RWPE2 (cell line): ENCODE measurements around the gene COPE.
"Not testable (repeated sequence)": the region's sequence is repeated elsewhere in the genome, so short reads cannot be mapped to it uniquely, and the experiment has no call there.

ENCODE experiments used
- ATAC-seq: fragments of 200-7000 bp; cut with Tn5 transposase; 3 replicates; pipeline ENCODE4 v1.9.1; 2021; ENCODE audit warnings: low read depth
- DNase-seq: peaks from one replicate; pipeline ENCODE4 v3.0.0-alpha.2; 2020; ENCODE audit warnings: low spot score
- H3K27ac ChIP-seq: fragments of 450-650 bp; 2 replicates; pipeline ENCODE4 v1.5.1; 2017; ENCODE audit warnings: mild to moderate bottlenecking; ENCODE audit not compliant: poor library complexity, severe bottlenecking
- H3K27me3 ChIP-seq: fragments of 250-450 bp; sonication (Bioruptor Pico); 2 replicates; pipeline ENCODE4 v1.5.1; 2021; ENCODE audit warnings: mild to moderate bottlenecking, moderate library complexity; ENCODE audit not compliant: insufficient read depth, poor library complexity, severe bottlenecking
- H3K36me3 ChIP-seq: fragments of 250-450 bp; sonication (Bioruptor Pico); 2 replicates; pipeline ENCODE4 v1.5.1; 2020; ENCODE audit warnings: low read depth, mild to moderate bottlenecking, moderate library complexity
- H3K4me1 ChIP-seq: fragments of 250-450 bp; sonication (Bioruptor Pico); 2 replicates; pipeline ENCODE4 v1.5.1; 2021; ENCODE audit warnings: mild to moderate bottlenecking, moderate library complexity; ENCODE audit not compliant: insufficient read depth, poor library complexity, severe bottlenecking
- H3K4me3 ChIP-seq: fragments of 250-450 bp; sonication (Bioruptor Pico); 2 replicates; pipeline ENCODE4 v1.5.1; 2021; ENCODE audit warnings: mild to moderate bottlenecking, moderate library complexity; ENCODE audit not compliant: severe bottlenecking
- H3K9me3 ChIP-seq: fragments of 250-450 bp; sonication (Bioruptor Pico); 2 replicates; pipeline ENCODE4 v1.5.1; 2021; ENCODE audit warnings: mild to moderate bottlenecking, moderate library complexity; ENCODE audit not compliant: severe bottlenecking
- TF ChIP-seq, protein P1 (sequence below): fragments of 450-650 bp; IDR thresholded peaks from one replicate; pipeline ENCODE4 v1.5.1; 2017; ENCODE audit warnings: mild to moderate bottlenecking, moderate library complexity; ENCODE audit not compliant: poor library complexity, severe bottlenecking

Gene COPE

DNA sequence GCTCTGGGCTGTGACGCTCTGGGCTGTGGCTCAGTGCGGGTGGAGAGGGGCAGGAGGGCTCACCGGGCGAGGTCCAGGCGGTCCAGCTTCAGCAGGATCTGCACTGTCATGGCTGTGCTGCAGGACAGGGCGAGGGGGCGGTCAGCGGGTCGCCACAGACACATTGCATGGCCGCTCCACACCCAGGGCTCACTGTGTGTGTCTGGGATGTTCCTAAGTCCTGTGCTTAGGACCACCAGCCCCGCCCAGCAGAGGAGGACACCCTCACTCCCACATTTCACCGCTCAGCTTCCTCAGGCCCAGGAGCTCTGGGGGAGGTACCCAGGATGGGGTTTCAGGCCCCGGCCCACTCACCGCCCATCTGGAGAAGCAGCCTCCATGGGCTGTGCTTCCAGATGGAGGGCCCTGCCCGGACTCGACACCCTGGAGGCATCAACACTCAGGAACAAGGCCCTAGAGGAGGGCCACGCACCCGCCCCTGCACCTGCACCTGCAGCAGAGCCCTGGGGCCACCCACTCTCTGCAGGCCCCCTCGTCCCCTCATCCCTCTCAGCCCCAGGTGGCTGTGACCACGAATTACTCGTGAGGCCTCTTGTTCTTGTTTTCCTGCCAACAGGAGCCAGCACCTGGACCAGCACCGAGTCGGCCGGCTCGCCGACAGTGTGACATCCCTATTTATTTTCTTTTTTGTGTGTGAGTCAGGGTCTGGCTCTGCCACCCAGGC is 13.5 kb downstream of the COPE start:
- Histone ChIP-seq H3K4me1 (no peaks in the 10 kb centered on the region), H3K27me3 (no peaks in the 10 kb centered on the region), H3K9me3 (no peaks in the 10 kb centered on the region), H3K27ac (no peak overlapping the region), H3K36me3 (peaks cover 9% of the 10 kb centered on the region; the same call in 1 of the 2 replicates), H3K4me3 (no peak overlapping the region)
- DNase-seq (no peak), ATAC-seq (no peak)
- TF ChIP-seq, protein P1, sequence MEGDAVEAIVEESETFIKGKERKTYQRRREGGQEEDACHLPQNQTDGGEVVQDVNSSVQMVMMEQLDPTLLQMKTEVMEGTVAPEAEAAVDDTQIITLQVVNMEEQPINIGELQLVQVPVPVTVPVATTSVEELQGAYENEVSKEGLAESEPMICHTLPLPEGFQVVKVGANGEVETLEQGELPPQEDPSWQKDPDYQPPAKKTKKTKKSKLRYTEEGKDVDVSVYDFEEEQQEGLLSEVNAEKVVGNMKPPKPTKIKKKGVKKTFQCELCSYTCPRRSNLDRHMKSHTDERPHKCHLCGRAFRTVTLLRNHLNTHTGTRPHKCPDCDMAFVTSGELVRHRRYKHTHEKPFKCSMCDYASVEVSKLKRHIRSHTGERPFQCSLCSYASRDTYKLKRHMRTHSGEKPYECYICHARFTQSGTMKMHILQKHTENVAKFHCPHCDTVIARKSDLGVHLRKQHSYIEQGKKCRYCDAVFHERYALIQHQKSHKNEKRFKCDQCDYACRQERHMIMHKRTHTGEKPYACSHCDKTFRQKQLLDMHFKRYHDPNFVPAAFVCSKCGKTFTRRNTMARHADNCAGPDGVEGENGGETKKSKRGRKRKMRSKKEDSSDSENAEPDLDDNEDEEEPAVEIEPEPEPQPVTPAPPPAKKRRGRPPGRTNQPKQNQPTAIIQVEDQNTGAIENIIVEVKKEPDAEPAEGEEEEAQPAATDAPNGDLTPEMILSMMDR = no peak

DNA sequence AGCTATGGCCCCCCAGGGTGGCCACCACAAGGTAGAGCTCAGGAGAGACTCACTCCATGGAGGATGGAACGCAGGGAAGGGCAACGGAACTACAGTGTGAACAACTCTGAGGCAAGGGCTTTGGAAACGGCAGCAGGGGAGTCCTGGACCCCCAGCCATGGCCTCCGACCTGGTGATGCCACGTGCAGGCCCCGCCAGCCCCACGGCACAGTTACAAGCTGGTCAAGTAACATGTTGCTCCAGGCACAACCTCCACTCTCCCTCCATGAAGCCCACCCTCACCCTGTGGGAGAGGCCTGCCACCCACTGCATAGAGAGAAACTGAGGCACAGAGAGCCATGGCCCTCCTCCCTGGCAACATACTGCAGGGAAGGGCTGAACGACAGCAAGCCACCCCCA is 14.1 kb downstream of the COPE start:
- Histone ChIP-seq H3K4me1 (no peaks in the 10 kb centered on the region), H3K4me3 (no peak overlapping the region), H3K9me3 (no peaks in the 10 kb centered on the region), H3K27ac (no peak overlapping the region), H3K36me3 (peaks cover 3% of the 10 kb centered on the region; the same call in 1 of the 2 replicates), H3K27me3 (no peaks in the 10 kb centered on the region)
- TF ChIP-seq, protein P1 = no peak
- no peak for ATAC-seq
- DNase-seq = no peak

GRCh38 chr19:18904334-18905057 is 14.7 kb downstream of the COPE start:
- TF ChIP-seq, protein P1 = no peak
- H3K4me3 ChIP-seq = no peak overlapping the region
- H3K4me1 ChIP-seq = no peaks in the 10 kb centered on the region
- ATAC-seq (no peak), DNase-seq (no peak)
- H3K27ac ChIP-seq = no peak overlapping the region
- H3K36me3 ChIP-seq = peaks cover 3% of the 10 kb centered on the region; the same call in 1 of the 2 replicates
- H3K27me3 ChIP-seq = no peaks in the 10 kb centered on the region
- no peaks in the 10 kb centered on the region for H3K9me3 ChIP-seq

DNA sequence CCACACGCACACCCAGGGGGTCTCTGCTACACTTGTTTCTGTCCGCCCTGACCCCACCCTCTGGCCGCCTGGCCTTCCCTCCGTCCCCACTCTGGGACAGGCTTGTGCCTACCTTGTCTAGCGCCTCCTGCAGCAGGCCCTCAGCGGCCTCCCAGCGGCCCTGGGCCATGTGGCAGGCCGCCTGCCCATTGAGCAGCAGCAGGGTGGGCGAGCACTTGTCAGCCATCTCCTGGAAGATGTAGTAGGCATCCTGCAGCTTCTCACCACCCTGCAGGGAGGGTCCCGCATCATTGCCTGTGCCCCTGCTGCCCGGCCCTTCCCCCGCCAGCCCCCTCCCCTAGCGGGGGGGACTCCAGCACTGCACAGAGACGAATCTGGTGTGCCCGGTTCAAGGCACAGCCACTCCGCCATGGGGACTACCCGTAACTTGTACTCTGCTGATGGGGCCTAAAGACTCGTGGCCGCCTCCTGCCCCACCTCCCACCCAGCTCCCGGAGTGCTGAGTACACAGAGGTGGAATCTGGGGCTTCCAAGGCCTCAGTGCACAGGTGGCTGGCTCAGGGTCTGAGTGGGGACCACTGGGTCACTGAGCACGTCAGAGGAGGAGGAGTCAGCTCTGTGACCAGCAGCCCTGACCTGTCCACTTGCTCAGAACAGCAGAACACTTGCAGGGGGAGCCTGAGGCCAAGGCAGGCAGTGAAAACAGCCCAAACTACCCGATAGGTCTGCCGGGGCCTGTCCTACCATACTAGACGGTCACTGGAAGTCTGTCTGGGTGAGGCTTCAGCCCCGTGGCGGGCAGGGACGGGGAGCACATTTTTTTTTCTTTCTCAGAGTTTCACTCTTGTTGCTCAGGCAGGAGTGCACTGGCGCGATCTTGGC is 15.8 kb downstream of the COPE start:
- TF ChIP-seq, protein P1 = no peak
- Histone ChIP-seq H3K27ac (no peak overlapping the region), H3K9me3 (no peaks in the 10 kb centered on the region), H3K36me3 (peaks cover 3% of the 10 kb centered on the region; the same call in 1 of the 2 replicates), H3K4me1 (no peaks in the 10 kb centered on the region), H3K27me3 (no peaks in the 10 kb centered on the region), H3K4me3 (no peak overlapping the region)
- no peak for ATAC-seq
- no peak for DNase-seq

GRCh38 chr19:18902519-18902918 is 16.7 kb downstream of the COPE start:
- H3K27ac ChIP-seq, H3K9me3 ChIP-seq, H3K27me3 ChIP-seq, H3K4me1 ChIP-seq, DNase-seq, H3K4me3 ChIP-seq, H3K36me3 ChIP-seq, ATAC-seq: not testable (repeated sequence)
